NCI-H82 (cell line): ENCODE results near the gene GPR137B.

ENCODE experiments used
- DNase-seq: peaks from one replicate; lab custom pipeline; 2025; lab: John Stamatoyannopoulos, UW

Gene GPR137B

GRCh38 chr1:236204039-236204438 lies 61.7 kb downstream of the GPR137B start:
- DNase-seq, result no peak

DNA sequence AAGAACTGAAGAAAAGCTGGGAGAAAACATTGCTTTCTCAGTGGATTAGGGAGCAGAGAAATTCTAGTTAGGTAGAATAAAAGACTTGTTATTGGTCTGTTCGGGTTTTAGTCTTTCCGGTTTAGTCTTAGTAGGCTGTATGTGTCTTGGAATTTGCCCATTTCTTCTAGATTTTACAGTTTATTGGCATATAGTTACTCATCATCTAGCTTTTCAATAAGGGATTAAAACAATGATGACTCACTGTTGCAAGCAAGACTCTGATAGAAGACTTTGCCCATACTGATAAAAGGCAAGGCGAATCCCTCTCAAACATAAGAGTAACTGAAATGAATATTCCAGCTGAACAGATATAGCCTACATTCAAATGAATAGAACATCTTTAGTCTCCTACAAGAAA lies 62.3 kb downstream of the GPR137B start:
- DNase-seq, result no peak

DNA sequence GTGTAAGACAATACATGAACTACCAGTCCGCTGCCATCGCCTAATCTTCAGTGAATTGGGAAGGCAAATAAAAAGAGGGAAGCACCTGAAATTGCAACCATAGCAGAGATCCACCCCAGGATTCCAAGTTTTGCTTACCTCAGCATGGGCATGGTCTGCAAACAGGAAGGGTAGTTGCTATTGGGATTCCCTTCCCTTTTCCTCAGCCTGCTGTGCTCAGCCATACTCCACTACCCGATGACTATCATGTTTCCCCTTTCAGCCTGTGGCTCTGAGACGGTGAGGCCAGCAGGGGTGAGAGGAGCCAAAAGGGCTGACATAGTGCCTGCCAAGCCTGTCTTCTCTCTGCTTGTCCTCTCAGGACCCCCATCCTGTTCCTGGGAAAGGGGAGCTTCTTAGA lies 64.2 kb downstream of the GPR137B start:
- no peak for DNase-seq

GRCh38 chr1:236207121-236207520 lies 64.8 kb downstream of the GPR137B start:
- DNase-seq, result no peak

GRCh38 chr1:236207569-236207968 lies 65.2 kb downstream of the GPR137B start:
- no peak for DNase-seq

DNA sequence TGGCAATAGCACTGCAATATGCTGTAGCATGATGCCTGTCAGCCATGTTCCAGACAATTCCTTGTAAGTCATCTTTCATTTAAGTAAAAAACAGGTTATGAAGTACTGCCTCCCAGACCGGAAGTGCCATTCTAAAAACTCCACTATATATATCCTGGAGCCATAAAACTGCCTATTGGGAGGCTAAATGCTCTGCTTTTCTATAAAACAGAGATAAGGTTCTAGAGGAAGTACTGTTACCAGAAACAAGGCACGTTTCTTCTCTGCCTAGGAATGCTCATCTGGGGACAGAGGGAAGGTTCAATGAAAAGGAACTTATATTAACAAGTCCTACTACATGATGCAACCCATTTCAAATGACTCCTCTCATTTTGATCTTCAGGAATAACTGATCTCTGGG lies 66.8 kb downstream of the GPR137B start:
- DNase-seq, result no peak

DNA sequence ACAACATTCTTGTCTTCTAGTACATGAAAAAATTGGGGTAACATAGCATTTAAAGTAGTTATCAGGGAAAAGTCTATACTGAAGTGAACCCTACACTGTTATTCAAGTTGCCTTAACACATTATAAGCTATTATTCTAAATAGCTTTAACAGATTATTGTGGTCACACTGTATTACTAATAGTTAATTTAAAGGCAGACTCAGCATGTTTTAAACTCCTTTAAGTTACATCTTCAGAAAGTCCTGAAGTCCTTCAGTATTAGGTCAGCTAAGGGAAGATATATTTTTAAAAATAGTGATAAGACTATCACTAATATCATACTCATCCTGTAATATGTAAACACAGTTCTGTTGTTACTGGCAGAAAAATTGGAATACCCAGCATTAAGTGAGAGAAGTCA lies 67.4 kb downstream of the GPR137B start:
- no peak for DNase-seq

DNA sequence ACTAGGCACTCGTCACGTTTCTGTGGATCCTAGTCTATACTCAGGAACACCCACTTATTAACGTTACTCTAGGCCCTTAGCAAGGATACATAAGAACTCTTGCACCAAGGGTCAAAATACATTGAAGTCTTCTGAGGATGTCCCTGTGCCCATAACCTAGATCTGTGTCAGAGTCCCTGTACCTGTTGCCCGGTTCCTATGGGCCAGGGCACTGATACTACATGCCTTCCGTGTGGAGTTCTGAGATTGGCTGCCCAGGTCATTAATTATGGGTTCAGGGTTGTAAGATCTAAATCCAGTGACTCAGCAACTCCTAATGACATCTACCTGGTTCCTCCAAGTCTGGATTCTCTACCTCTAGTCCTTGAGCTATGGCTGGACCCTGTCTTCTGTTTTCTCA lies 69.5 kb downstream of the GPR137B start:
- DNase-seq, result peak; percentile 54

DNA sequence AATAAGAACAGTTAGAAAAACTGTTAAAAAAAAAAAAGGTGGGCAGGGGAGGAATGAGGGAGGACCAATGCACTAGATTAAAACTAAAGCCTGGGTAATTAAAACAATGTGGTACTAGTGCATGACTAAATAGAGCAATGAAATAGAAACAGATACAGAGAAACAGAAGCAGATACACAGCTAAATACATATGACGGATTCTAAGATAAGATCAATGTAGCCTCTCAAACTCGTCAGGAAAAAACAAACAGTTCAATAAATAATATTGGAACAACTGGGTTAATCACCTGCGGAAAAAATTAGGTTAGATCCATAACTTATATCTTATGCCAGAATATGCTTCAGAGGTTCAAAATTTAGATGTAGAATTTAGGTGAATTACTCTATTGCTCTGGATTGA lies 71.2 kb downstream of the GPR137B start:
- DNase-seq, result no peak

DNA sequence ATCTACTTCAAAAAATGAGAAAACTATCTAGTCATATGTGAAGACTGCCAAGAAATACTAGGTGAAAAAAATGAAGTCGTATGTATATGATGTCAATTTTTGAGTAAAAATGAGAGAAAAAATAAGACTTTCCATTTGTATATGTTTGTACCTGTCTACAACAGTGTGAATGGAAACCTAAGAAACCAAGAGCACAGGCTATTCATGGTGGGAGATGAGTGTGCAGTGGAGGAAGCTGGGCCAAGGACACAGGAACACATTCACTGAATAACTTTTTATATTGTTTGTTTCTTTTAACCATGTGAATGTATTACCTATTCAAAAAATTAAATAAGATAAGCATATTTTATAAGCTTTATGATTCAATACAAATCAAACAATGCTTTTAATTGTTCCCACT lies 72.4 kb downstream of the GPR137B start:
- no peak for DNase-seq

DNA sequence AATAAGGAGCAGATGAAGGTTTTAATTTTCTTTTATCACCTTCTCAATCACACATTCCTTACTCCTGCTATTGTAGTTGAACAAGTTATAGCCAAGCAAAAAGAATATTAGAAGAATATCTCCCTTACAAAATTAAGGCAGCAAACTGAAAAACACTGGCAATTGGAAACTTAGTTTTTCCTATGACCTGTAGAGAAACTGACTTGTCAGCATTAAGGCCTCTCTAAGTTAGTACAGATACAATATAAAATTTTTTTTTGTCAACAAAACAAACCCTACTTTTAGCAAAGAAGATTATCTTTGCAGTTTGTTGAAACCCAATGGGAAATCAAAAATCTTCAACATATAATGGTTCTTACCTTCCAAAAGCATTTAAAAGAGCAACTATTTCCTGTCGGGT lies 78.1 kb downstream of the GPR137B start:
- no peak for DNase-seq

- DNase-seq, result no peak
Observed at GRCh38 chr1:236222632-236223031, 80.3 kb downstream of the GPR137B start.

GRCh38 chr1:236228411-236228810 lies 86.1 kb downstream of the GPR137B start:
- no peak for DNase-seq

DNA sequence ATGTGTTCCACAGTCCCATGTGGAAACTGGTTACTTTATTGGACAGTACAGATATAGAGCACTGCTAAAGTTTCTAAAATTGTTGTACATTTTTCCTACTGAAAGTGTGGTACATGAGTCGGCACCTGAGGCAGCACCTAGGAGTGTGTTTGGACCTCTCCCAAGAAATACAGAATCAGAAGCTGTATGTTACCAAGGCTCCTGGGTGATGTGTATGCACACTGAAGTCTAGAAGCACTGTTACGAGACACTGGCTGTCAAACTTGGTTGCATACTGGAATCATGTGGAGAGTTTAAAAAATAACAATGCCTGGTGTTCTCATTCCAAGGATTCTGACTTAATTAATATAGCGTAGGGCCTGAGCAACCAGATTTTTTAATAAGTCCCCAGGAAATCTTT lies 92.8 kb downstream of the GPR137B start:
- DNase-seq, result no peak

GRCh38 chr1:236239092-236239585 lies 96.8 kb downstream of the GPR137B start:
- DNase-seq, result no peak

- no peak for DNase-seq
Observed at GRCh38 chr1:236240675-236241074, 98.3 kb downstream of the GPR137B start.

GRCh38 chr1:236242568-236242967 lies 100.2 kb downstream of the GPR137B start:
- DNase-seq, result no peak

DNA sequence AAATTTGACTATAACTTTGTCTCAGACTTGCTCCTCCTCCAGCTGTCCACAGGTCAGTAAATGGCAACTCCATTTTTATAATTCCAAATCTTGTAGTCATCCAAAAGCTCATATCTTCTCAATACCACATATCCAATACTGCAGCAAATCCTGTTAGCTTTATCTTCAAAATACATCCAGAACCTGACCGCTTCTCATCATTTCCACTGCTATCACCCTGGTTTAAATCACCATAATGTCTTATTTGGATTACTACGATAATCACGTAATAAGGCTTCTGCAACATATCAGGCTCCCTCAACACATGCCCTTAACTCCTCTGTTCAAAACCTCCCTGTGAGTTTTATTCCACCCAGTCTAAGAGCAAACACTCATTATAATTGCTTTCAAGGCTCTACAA lies 104.9 kb downstream of the GPR137B start:
- DNase-seq, result no peak

DNA sequence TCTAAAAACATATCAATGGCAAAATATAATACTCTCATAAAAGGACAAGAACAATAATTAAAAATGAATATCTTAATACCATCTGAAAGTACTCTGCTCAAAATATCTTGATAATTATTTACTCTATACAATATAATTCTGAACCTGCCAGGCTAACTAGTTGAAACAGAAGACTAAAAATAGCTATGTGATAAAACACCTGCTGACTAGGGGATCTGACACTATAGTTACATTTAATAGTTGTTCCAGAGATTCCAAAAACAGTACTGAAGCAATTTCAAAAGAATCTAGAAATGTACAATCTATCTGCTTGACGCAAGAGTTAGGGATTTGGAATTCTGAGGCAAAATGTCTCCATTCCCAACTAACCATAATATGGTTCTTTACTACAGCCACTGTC lies 109.2 kb downstream of the GPR137B start:
- no peak for DNase-seq

- no peak for DNase-seq
Observed at GRCh38 chr1:236253119-236253518, 110.8 kb downstream of the GPR137B start.

DNA sequence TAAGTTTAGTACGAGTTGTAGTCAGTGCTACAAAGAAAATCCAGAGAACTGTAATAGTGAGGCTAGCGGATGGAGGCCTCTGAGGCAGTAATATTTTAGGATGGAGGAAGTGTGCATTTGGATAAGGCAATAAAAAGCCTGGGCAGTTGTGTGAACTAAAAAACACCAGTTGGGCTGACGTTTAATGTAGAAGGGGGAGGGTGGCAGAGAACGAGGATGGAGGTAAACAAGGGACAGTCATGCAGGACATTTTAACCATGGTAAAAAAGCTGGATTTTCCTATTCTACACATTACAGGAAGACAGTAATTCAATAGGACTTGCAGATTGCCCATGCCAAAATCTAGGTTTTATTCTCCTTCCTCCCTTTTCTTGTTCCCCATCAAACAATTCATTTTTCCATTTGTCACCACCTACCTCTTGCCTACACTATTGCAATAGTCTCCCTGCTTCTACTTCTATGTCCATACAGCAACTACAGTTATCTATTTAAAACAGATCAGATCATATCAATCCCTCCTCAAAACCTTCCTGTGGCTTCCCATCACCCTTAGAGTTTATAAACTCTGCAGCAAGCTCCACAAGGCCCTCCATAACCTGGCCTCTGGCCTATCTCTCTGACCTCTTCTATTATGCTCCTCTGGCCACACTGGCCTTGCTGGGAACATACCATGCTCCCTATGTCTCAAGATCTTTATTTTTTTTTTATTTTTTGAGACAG lies 111.7 kb downstream of the GPR137B start:
- DNase-seq, result no peak

DNA sequence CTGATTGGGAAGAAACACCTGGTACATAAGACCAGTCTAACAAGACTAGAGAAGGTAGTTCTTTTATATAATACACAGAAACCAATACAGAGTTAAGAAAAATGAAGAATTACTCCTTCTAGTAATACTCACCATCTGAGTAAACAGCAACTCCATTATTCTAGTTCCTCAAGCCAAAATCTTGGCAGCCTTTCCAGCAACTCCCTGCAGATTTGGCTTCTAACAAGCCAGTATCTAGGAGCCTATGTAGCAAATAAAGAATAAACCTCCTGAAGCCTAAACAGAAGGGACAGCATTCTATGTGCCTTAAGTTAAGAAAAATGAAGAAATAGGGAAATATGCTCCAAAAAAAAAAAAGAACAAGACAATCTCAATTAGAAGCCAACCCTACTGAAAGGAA lies 114.9 kb downstream of the GPR137B start:
- DNase-seq, result no peak

- DNase-seq, result no peak
Observed at GRCh38 chr1:236258114-236258622, 115.8 kb downstream of the GPR137B start.
